Measurements from ENCODE around the gene ZKSCAN3.

DNA sequence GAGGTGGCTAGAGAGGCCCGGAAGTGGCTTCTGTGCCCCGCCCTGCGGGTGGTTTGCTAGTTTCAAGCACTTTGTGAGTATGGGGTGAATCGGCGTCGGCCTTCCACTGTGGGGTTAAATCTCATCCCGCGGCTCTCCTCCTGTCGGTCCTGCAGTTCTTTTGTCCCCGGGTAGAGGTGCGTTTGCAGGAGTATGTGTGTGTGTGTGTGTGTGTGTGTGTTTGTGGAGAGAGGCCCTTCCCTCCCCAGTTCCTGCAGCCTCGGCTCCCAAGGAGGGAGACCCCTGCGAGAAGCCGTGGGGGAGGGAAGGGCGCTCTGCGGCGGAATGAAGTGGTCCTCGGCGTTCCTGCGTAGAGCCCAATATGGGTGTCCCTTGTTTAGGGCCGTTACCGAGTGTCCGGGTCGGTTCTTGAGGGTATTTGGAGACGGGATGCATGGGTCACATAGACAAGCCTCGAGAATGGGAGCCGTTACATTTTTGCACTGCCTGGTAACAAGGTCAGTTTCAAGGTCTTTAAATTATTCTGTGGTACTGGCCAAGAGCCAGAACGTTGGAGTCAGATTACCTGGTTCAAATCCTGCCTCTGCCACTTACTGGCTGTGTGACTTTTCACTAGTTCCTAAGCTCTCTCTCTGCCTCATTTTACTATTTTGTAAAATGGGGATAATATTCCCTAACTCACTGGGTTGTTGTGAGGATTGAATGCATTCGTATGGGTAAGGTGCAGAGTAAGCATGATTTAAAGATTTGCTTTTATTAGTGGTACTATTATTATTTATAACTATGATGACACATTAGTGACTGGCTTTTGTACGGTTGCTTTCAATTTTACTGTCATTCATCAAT lies at the start of gene ZKSCAN3:
- TF ChIP-seq, protein P1, sequence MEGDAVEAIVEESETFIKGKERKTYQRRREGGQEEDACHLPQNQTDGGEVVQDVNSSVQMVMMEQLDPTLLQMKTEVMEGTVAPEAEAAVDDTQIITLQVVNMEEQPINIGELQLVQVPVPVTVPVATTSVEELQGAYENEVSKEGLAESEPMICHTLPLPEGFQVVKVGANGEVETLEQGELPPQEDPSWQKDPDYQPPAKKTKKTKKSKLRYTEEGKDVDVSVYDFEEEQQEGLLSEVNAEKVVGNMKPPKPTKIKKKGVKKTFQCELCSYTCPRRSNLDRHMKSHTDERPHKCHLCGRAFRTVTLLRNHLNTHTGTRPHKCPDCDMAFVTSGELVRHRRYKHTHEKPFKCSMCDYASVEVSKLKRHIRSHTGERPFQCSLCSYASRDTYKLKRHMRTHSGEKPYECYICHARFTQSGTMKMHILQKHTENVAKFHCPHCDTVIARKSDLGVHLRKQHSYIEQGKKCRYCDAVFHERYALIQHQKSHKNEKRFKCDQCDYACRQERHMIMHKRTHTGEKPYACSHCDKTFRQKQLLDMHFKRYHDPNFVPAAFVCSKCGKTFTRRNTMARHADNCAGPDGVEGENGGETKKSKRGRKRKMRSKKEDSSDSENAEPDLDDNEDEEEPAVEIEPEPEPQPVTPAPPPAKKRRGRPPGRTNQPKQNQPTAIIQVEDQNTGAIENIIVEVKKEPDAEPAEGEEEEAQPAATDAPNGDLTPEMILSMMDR (IDR thresholded peaks at IDR 0.05; ENCODE audit: insufficient read depth, low read length): no peak
- peak; percentile 82 for TF ChIP-seq POLR2AphosphoS5 (IDR thresholded peaks at IDR 0.05; ENCODE audit: low read depth)
- TF ChIP-seq GABPA (IDR thresholded peaks at IDR 0.05; ENCODE audit: low read depth): peak; percentile 81

Data from HL-60 (cell line).